ENCODE measurements around the gene ZNF354C.

The ZNF354C gene

DNA sequence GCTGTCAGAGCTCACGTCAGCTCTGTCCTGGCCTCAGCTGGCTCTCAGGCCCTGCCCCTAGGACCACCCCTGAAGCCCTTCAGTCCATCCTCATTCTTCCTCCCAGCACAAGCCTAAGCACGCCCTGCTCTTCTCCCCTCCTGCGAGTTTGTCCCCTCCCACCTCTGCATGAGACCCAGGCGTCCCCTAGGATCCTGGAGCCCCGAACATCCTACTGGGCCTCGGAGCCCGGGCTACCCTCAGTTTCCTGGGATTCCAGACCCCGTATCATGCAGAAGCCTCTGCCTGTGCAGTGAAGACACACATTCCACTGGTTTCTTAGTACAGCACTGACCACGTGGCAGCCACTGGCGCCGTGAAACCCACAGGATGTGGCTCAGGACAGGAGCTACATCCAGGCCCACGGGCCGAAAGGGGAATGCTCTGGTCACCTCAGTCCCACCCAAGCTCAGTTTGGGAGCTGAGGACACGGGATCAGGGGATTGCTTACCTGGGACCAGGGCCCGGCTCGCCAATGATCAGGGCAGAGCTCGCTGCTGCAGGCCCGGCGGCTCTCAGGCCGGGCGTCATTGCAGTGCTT lies 64.2 kb downstream of the ZNF354C start:
- Histone ChIP-seq H4K20me1 (ENCODE audit: insufficient read depth, low read length) (no peaks in the 10 kb centered on the region), H3K4me2 (ENCODE audit: low read length) (no peak overlapping the region), H3K27ac (ENCODE audit: low read length) (no peak overlapping the region), H3K79me2 (ENCODE audit: low read length) (no peaks in the 10 kb centered on the region), H3K9ac (ENCODE audit: low read length) (no peak overlapping the region), H2AFZ (ENCODE audit: low read depth, low read length) (no peak overlapping the region), H3K36me3 (replicated peaks; ENCODE audit: low read depth, low read length) (no peaks in the 10 kb centered on the region), H3K27me3 (ENCODE audit: low read depth, low read length) (no peaks in the 10 kb centered on the region), H3K4me3 (ENCODE audit: low read length) (no peak overlapping the region), H3K9me3 (ENCODE audit: insufficient read depth, low read length) (no peaks in the 10 kb centered on the region), H3K4me1 (ENCODE audit: low read length) (no peaks in the 10 kb centered on the region)
- TF ChIP-seq, protein P1, sequence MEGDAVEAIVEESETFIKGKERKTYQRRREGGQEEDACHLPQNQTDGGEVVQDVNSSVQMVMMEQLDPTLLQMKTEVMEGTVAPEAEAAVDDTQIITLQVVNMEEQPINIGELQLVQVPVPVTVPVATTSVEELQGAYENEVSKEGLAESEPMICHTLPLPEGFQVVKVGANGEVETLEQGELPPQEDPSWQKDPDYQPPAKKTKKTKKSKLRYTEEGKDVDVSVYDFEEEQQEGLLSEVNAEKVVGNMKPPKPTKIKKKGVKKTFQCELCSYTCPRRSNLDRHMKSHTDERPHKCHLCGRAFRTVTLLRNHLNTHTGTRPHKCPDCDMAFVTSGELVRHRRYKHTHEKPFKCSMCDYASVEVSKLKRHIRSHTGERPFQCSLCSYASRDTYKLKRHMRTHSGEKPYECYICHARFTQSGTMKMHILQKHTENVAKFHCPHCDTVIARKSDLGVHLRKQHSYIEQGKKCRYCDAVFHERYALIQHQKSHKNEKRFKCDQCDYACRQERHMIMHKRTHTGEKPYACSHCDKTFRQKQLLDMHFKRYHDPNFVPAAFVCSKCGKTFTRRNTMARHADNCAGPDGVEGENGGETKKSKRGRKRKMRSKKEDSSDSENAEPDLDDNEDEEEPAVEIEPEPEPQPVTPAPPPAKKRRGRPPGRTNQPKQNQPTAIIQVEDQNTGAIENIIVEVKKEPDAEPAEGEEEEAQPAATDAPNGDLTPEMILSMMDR (IDR thresholded peaks at IDR 0.05; ENCODE audit: low read depth, low read length) = no peak
- no peak for TF ChIP-seq EZH2phosphoT487 (IDR thresholded peaks at IDR 0.05; ENCODE audit: low read depth)

DNA sequence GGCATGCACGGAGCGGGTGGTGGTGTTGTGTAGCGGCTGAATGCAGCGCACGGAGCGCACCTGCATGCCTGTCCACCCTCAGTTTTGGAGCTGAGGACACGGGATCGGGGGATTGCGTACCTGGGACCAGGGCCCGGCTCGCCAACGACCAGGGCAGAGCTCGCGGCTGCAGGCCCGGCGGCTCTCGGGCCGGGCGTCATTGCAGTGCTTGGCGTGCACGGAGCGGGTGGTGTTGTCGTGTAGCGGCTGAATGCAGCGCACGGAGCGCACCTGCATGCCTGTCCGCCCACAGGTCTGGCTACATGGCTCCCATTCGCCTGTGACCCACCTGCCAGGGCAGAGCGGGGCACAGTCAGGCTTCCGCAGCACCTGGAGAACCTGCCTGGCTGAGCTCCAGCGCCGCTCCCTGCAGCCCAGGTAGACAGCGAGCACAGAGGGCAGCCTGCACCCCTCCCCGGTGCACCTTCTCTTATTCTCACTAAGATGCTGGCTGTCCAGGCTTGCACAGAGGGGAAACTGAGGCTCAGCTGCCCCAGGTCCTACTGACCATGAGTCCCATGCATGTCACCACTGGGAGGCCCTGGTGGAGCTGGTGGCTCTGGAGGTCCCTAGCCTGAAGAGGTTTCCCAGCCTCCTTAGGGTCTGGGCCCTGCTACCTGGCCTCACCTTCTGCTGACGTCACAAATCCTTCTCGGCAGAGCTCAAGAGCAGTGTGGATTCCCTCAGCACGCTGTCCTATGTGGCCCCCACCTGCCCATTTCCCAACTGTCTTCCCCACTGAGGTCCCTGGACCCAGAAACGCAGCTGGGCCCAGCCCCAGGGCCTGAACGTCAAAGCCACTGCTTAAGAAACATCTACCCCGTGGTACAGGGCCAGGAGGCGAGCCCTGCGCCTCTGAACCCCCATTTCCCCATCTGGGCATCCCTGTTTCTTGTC lies 64.9 kb downstream of the ZNF354C start:
- Histone ChIP-seq H3K36me3 (replicated peaks; ENCODE audit: low read depth, low read length) (no peaks in the 10 kb centered on the region), H3K9me3 (ENCODE audit: insufficient read depth, low read length) (no peaks in the 10 kb centered on the region), H3K4me2 (ENCODE audit: low read length) (no peak overlapping the region), H3K4me1 (ENCODE audit: low read length) (no peaks in the 10 kb centered on the region), H3K9ac (ENCODE audit: low read length) (no peak overlapping the region), H3K27ac (ENCODE audit: low read length) (no peak overlapping the region), H3K27me3 (ENCODE audit: low read depth, low read length) (no peaks in the 10 kb centered on the region), H3K4me3 (ENCODE audit: low read length) (no peak overlapping the region), H2AFZ (ENCODE audit: low read depth, low read length) (no peak overlapping the region), H3K79me2 (ENCODE audit: low read length) (no peaks in the 10 kb centered on the region), H4K20me1 (ENCODE audit: insufficient read depth, low read length) (no peaks in the 10 kb centered on the region)
- TF ChIP-seq, protein P1 (IDR thresholded peaks at IDR 0.05; ENCODE audit: low read depth, low read length) = no peak
- TF ChIP-seq EZH2phosphoT487 (IDR thresholded peaks at IDR 0.05; ENCODE audit: low read depth) = no peak

DNA sequence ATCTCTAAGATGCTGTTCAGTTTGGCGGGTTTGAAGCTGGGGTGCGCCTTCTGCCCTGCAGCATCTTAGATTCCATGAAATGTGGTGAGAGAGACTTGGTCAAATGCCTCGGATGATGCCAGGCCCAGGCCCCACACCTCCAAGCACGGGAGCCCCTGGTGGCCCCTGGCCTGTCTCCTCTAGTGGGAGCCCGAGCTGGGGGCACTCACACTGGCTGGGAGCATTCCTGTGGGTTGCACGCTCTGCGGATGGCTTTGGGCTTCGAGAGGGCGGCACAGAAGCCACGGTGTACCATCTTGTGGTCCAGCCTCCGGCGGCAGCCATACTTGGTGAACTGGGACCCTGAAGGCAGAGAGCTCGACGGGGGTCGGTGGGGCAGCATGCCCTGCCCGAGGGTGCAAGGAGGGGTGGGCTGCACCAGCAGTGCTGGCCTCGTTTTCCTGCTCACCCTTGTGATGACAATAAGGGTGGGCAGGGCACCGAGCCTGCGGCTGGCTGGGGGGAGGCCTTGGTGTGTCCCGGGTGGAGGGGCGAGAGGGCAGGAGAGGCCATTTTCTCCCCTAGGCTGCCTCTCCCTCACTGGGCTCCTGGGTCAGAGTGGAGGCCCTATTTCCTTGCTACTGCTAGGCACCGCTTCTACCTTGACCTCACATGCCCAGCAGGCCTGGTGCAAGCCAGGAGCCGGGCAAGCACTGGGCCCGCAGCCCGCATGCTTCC lies 65.8 kb downstream of the ZNF354C start:
- no peak for TF ChIP-seq EZH2phosphoT487 (IDR thresholded peaks at IDR 0.05; ENCODE audit: low read depth)
- TF ChIP-seq, protein P1 (IDR thresholded peaks at IDR 0.05; ENCODE audit: low read depth, low read length) = no peak
- H4K20me1 ChIP-seq (ENCODE audit: insufficient read depth, low read length) = no peaks in the 10 kb centered on the region
- no peak overlapping the region for H3K4me3 ChIP-seq (ENCODE audit: low read length)
- no peak overlapping the region for H3K4me2 ChIP-seq (ENCODE audit: low read length)
- H3K27ac ChIP-seq (ENCODE audit: low read length) = no peak overlapping the region
- no peaks in the 10 kb centered on the region for H3K27me3 ChIP-seq (ENCODE audit: low read depth, low read length)
- no peak overlapping the region for H3K9ac ChIP-seq (ENCODE audit: low read length)
- H3K36me3 ChIP-seq (replicated peaks; ENCODE audit: low read depth, low read length) = no peaks in the 10 kb centered on the region
- H3K79me2 ChIP-seq (ENCODE audit: low read length) = no peaks in the 10 kb centered on the region
- H3K4me1 ChIP-seq (ENCODE audit: low read length) = no peaks in the 10 kb centered on the region
- no peak overlapping the region for H2AFZ ChIP-seq (ENCODE audit: low read depth, low read length)
- no peaks in the 10 kb centered on the region for H3K9me3 ChIP-seq (ENCODE audit: insufficient read depth, low read length)

DNA sequence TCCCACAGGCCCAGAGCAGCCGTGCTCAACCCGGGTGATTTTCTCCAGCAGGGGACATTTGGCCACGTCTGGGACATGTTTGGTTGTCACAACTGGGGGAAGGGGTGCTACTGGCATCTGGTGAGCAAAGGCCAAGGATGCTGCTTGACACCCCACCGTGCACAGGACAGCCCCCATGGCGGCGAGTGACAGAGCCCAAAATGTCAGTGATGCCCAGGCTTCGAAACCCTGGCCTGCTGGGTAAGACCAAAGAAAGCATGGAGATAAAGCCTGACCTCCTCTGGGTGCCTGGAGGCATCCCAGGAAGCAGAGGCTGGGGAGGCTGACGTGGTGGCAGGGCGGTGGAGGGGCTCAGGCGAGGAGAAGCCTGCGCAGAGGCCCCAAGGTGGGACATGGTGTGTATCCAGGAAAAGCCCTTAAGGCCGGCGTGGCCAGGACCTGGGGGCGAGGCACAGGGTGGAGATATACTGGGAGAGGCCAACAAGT lies 66.4 kb downstream of the ZNF354C start:
- Histone ChIP-seq H3K4me3 (ENCODE audit: low read length) (no peak overlapping the region), H2AFZ (ENCODE audit: low read depth, low read length) (no peak overlapping the region), H3K9me3 (ENCODE audit: insufficient read depth, low read length) (no peaks in the 10 kb centered on the region), H3K4me2 (ENCODE audit: low read length) (no peak overlapping the region), H3K27me3 (ENCODE audit: low read depth, low read length) (no peaks in the 10 kb centered on the region), H4K20me1 (ENCODE audit: insufficient read depth, low read length) (no peaks in the 10 kb centered on the region), H3K79me2 (ENCODE audit: low read length) (no peaks in the 10 kb centered on the region), H3K4me1 (ENCODE audit: low read length) (no peaks in the 10 kb centered on the region), H3K36me3 (replicated peaks; ENCODE audit: low read depth, low read length) (no peaks in the 10 kb centered on the region), H3K9ac (ENCODE audit: low read length) (no peak overlapping the region), H3K27ac (ENCODE audit: low read length) (no peak overlapping the region)
- TF ChIP-seq, protein P1 (IDR thresholded peaks at IDR 0.05; ENCODE audit: low read depth, low read length) = no peak

All from OCI-LY3 (cell line).